ENCODE results near the gene DCLRE1B.

Gene DCLRE1B

GRCh38 chr1:113912594-113913311 is 7.6 kb downstream of the DCLRE1B start:
- no peak for DNase-seq (ENCODE audit: low read depth, low spot score)
- Histone ChIP-seq H3K9me3 (ENCODE audit: insufficient read depth, low read length) (no peaks in the 10 kb centered on the region), H3K27me3 (ENCODE audit: insufficient read depth, insufficient read length) (no peaks in the 10 kb centered on the region), H3K9ac (ENCODE audit: insufficient read length, low read depth) (no peak overlapping the region), H3K36me3 (ENCODE audit: insufficient read depth, insufficient read length, low read length) (peaks cover 64% of the 10 kb centered on the region), H3K4me3 (ENCODE audit: insufficient read length, low read depth) (no peak overlapping the region), H3K4me1 (ENCODE audit: insufficient read depth, insufficient read length) (no peaks in the 10 kb centered on the region)
- TF ChIP-seq YY1 (IDR thresholded peaks at IDR 0.05; ENCODE audit: insufficient read depth, insufficient read length) (no peak), ZNF274 (IDR thresholded peaks at IDR 0.05; ENCODE audit: low read depth, low read length) (no peak), SUZ12 (IDR thresholded peaks at IDR 0.05; ENCODE audit: extremely low read depth, insufficient read depth, insufficient read length) (no peak)

DNA sequence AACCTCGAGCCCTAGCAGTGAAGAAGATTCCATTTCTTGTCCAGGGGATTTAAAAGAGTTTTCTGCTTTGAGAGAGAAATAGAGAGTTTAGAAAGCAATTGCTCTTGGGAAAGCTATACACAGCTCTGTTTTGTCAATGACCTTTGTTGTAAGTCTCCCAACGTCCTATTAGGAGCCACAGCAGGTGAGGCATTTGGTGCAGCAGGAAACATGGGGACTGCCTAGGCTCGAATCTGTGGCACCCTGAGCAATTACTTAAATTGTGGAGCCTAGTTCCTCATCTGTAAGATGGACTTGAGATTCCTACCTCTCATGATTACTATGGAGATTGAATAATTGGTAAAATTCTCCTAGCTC is 8.2 kb downstream of the DCLRE1B start:
- Histone ChIP-seq H3K4me3 (ENCODE audit: insufficient read length, low read depth) (no peak overlapping the region), H3K9ac (ENCODE audit: insufficient read length, low read depth) (no peak overlapping the region), H3K27me3 (ENCODE audit: insufficient read depth, insufficient read length) (no peaks in the 10 kb centered on the region), H3K9me3 (ENCODE audit: insufficient read depth, low read length) (no peaks in the 10 kb centered on the region), H3K36me3 (ENCODE audit: insufficient read depth, insufficient read length, low read length) (peaks cover 59% of the 10 kb centered on the region), H3K4me1 (ENCODE audit: insufficient read depth, insufficient read length) (no peaks in the 10 kb centered on the region)
- TF ChIP-seq YY1 (IDR thresholded peaks at IDR 0.05; ENCODE audit: insufficient read depth, insufficient read length): no peak
- TF ChIP-seq SUZ12 (IDR thresholded peaks at IDR 0.05; ENCODE audit: extremely low read depth, insufficient read depth, insufficient read length): no peak
- no peak for TF ChIP-seq ZNF274 (IDR thresholded peaks at IDR 0.05; ENCODE audit: low read depth, low read length)
- DNase-seq (ENCODE audit: low read depth, low spot score): no peak

DNA sequence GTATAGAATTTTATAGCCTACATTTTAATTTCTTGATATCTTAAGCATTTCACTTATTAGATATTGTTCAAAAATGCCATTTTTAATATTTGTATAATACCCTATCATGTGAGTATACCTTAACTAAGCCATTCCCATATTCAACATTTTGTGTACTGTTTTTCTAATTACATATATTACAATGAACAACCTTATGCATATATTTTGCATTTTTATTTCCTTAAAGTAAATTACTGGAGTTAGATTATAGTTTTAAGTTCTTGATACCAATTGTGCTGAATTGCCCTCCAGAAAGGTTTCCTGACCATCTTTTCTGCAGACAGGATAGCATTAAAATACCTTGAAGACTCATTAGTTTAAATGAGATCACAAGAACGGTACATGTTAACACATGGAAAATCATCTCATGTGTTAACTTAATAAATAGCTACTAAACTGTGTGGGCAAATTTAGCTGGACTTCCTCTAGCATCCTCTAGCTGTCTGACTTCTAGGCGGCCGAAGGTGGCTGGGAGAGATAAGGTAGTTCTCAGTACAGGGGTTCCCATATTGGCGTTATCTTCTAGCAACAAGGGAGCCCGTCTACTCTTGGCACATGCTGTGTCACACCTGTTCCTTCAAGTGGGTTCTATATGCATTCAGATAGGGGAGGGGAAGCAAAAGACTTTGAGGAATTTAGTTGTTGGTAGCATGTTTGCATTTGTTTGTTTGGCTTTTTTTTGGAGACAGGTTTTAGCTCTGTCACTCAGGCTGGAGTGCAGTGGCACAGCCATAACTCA is 8.9 kb downstream of the DCLRE1B start:
- no peak for TF ChIP-seq YY1 (IDR thresholded peaks at IDR 0.05; ENCODE audit: insufficient read depth, insufficient read length)
- TF ChIP-seq SUZ12 (IDR thresholded peaks at IDR 0.05; ENCODE audit: extremely low read depth, insufficient read depth, insufficient read length): no peak
- no peak for TF ChIP-seq ZNF274 (IDR thresholded peaks at IDR 0.05; ENCODE audit: low read depth, low read length)
- no peak for DNase-seq (ENCODE audit: low read depth, low spot score)

DNA sequence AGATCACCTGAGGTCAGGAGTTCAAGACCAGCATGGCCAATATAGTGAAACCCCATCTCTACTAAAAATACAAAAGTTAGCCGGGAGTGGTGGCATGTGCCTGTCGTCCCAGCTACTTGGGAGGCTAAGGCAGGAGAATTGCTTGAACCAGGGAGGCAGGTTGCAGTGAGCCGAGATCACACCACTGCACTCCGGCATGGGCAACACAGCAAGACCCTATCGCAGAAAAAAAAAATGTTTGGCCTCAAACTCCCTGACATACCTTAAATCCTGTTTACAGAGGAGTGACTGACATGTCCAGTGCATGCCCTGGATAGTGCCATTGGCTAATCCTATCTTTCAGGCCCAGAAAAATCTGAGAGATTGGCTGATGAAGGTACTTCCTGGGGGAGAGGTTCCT is 11.8 kb downstream of the DCLRE1B start:
- H3K36me3 ChIP-seq (ENCODE audit: insufficient read depth, insufficient read length, low read length): peaks cover 23% of the 10 kb centered on the region
- H3K27me3 ChIP-seq (ENCODE audit: insufficient read depth, insufficient read length): no peaks in the 10 kb centered on the region
- H3K4me1 ChIP-seq (ENCODE audit: insufficient read depth, insufficient read length): no peaks in the 10 kb centered on the region
- no peak for TF ChIP-seq ZNF274 (IDR thresholded peaks at IDR 0.05; ENCODE audit: low read depth, low read length)
- no peak for TF ChIP-seq YY1 (IDR thresholded peaks at IDR 0.05; ENCODE audit: insufficient read depth, insufficient read length)
- no peak for TF ChIP-seq SUZ12 (IDR thresholded peaks at IDR 0.05; ENCODE audit: extremely low read depth, insufficient read depth, insufficient read length)
- no peak overlapping the region for H3K9ac ChIP-seq (ENCODE audit: insufficient read length, low read depth)
- H3K4me3 ChIP-seq (ENCODE audit: insufficient read length, low read depth): no peak overlapping the region
- H3K9me3 ChIP-seq (ENCODE audit: insufficient read depth, low read length): no peaks in the 10 kb centered on the region
- no peak for DNase-seq (ENCODE audit: low read depth, low spot score)

More for the DNA sequence above, 8.9 kb downstream of the DCLRE1B start:
- no peaks in the 10 kb centered on the region for H3K4me1 ChIP-seq (ENCODE audit: insufficient read depth, insufficient read length)
- peaks cover 52% of the 10 kb centered on the region for H3K36me3 ChIP-seq (ENCODE audit: insufficient read depth, insufficient read length, low read length)
- H3K27me3 ChIP-seq (ENCODE audit: insufficient read depth, insufficient read length): no peaks in the 10 kb centered on the region
- H3K9ac ChIP-seq (ENCODE audit: insufficient read length, low read depth): no peak overlapping the region
- H3K4me3 ChIP-seq (ENCODE audit: insufficient read length, low read depth): no peak overlapping the region
- no peaks in the 10 kb centered on the region for H3K9me3 ChIP-seq (ENCODE audit: insufficient read depth, low read length)

DNA sequence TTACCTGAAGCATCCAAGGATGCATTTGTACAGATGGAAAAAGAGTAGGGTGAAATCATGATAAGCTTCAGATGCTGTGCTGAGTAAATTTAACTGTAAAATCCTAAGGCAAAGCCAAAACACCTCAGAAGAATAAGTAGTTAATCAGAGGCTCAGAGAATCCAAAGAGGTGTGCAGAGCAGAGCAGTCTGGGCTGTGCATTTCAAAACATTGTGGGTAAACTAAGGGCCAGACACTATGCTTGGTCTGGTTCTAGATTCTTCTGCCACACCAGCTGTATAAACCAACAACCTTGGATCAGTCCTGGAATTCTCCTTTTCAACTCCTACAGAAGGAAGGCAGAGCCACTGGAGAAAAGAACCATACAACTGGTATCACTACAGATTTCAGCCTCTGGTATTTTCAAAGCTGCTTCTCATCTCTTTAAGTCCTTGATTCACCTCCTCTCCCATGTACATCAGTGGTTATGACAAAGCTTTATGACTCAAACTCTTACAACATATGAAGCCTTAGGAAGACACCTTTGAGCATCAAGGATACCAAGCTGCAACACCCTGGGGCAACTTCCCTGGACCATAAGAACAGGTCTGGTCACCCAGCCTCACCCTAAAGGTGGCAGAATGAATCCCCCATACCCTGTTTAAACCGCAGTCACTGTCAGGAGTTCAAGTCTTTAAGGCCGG is 12.4 kb downstream of the DCLRE1B start:
- no peak for TF ChIP-seq SUZ12 (IDR thresholded peaks at IDR 0.05; ENCODE audit: extremely low read depth, insufficient read depth, insufficient read length)
- TF ChIP-seq ZNF274 (IDR thresholded peaks at IDR 0.05; ENCODE audit: low read depth, low read length): no peak
- no peak for TF ChIP-seq YY1 (IDR thresholded peaks at IDR 0.05; ENCODE audit: insufficient read depth, insufficient read length)
- Histone ChIP-seq H3K9ac (ENCODE audit: insufficient read length, low read depth) (no peak overlapping the region), H3K4me1 (ENCODE audit: insufficient read depth, insufficient read length) (no peaks in the 10 kb centered on the region), H3K4me3 (ENCODE audit: insufficient read length, low read depth) (no peak overlapping the region), H3K36me3 (ENCODE audit: insufficient read depth, insufficient read length, low read length) (peaks cover 18% of the 10 kb centered on the region), H3K27me3 (ENCODE audit: insufficient read depth, insufficient read length) (no peaks in the 10 kb centered on the region), H3K9me3 (ENCODE audit: insufficient read depth, low read length) (no peaks in the 10 kb centered on the region)
- no peak for DNase-seq (ENCODE audit: low read depth, low spot score)

DNA sequence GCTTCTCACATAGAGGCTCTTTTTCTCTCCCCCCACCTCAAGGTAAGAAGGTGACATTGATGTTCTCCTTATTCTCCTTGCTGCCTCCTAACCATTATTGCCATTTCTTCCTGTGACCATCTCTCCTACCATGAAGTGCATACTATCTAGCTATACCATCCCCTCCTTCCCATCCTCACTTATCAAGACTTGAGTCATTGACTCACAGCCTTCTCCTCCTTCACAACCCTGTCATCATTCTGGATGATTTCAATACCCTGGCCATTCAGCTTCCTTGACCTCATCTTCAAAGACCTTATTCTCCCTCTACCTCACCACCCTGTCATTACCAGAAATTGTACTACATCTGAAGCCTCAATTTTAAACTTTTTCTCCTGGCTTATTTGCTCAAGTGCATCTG is 13.1 kb downstream of the DCLRE1B start:
- H3K27me3 ChIP-seq (ENCODE audit: insufficient read depth, insufficient read length): no peaks in the 10 kb centered on the region
- no peak overlapping the region for H3K9ac ChIP-seq (ENCODE audit: insufficient read length, low read depth)
- TF ChIP-seq SUZ12 (IDR thresholded peaks at IDR 0.05; ENCODE audit: extremely low read depth, insufficient read depth, insufficient read length) (no peak), YY1 (IDR thresholded peaks at IDR 0.05; ENCODE audit: insufficient read depth, insufficient read length) (no peak), ZNF274 (IDR thresholded peaks at IDR 0.05; ENCODE audit: low read depth, low read length) (no peak)
- no peak overlapping the region for H3K4me3 ChIP-seq (ENCODE audit: insufficient read length, low read depth)
- no peak for DNase-seq (ENCODE audit: low read depth, low spot score)
- no peaks in the 10 kb centered on the region for H3K9me3 ChIP-seq (ENCODE audit: insufficient read depth, low read length)
- H3K36me3 ChIP-seq (ENCODE audit: insufficient read depth, insufficient read length, low read length): peaks cover 11% of the 10 kb centered on the region
- H3K4me1 ChIP-seq (ENCODE audit: insufficient read depth, insufficient read length): no peaks in the 10 kb centered on the region

DNA sequence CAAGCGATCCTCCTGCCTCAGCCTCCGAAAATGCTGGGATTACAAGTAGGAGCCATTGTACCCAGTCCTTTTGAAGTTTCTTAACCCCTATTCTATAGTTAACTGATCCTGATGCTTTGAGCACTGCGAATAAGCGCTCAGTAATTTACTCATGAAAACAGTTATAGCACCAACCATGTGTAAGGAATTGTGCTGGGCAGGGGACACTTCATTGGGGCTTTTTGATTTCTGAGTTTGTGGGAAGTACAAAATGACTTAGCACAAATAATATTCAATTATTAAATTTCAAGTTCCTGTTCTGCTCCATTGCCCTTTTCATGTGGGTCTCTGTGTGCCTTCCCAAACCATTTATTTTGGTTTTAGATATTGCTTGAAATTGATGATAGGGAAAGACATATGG is 17.8 kb downstream of the DCLRE1B start:
- no peak for TF ChIP-seq ZNF274 (IDR thresholded peaks at IDR 0.05; ENCODE audit: low read depth, low read length)
- TF ChIP-seq YY1 (IDR thresholded peaks at IDR 0.05; ENCODE audit: insufficient read depth, insufficient read length): no peak
- TF ChIP-seq SUZ12 (IDR thresholded peaks at IDR 0.05; ENCODE audit: extremely low read depth, insufficient read depth, insufficient read length): no peak
- Histone ChIP-seq H3K9ac (ENCODE audit: insufficient read length, low read depth) (no peak overlapping the region), H3K4me3 (ENCODE audit: insufficient read length, low read depth) (no peak overlapping the region), H3K4me1 (ENCODE audit: insufficient read depth, insufficient read length) (no peaks in the 10 kb centered on the region), H3K27me3 (ENCODE audit: insufficient read depth, insufficient read length) (no peaks in the 10 kb centered on the region), H3K9me3 (ENCODE audit: insufficient read depth, low read length) (no peaks in the 10 kb centered on the region), H3K36me3 (ENCODE audit: insufficient read depth, insufficient read length, low read length) (no peaks in the 10 kb centered on the region)
- no peak for DNase-seq (ENCODE audit: low read depth, low spot score)

All from NT2/D1 (cell line).